Kidney (tissue), 14 donors: ENCODE measurements around the gene LDHB. TPM values are rescaled to one million over a fixed set of nuclear protein-coding genes. Genes with fewer than 3 reads are reported as not detected.

Experiments used
- DNase-seq, 5 donors: peaks; one replicate each; pipeline ENCODE4 v3.0.0-alpha.2; 2013 to 2020
- FAIRE-seq: peaks from 2 replicates; lab custom pipeline; 2012; peaks lifted over from hg19 to GRCh38; lab: Jason Lieb, UNC
- H3K27ac ChIP-seq, 2 donors: one replicate each; pipeline ENCODE4 v1.7.0; 2013; ENCODE audit warnings: low read depth in 2 of 2, low read length in 2 of 2, inconsistent platforms in 1 of 2
- H3K27me3 ChIP-seq: one replicate; pipeline ENCODE4 v1.7.1; 2013; ENCODE audit warnings: low read length, inconsistent platforms; ENCODE audit not compliant: control insufficient read depth, insufficient read depth
- H3K36me3 ChIP-seq, 3 donors: one replicate each; pipeline versions ENCODE4 v1.7.0 to v1.7.1; 2013; ENCODE audit warnings: low read length in 3 of 3, control low read depth in 1 of 3, inconsistent platforms in 1 of 3; ENCODE audit not compliant: insufficient read depth in 3 of 3, control insufficient read depth in 2 of 3
- H3K4me1 ChIP-seq, 3 donors: one replicate each; pipeline versions ENCODE4 v1.7.0 to v1.7.1; 2013; ENCODE audit warnings: low read length in 3 of 3, inconsistent platforms in 1 of 3, low read depth in 1 of 3; ENCODE audit not compliant: control insufficient read depth in 2 of 3, insufficient read depth in 2 of 3
- H3K4me3 ChIP-seq, 3 donors: one replicate each; pipeline versions ENCODE4 v1.7.0 to v1.8.1; 2013; ENCODE audit warnings: low read length in 3 of 3, control low read depth in 1 of 3, inconsistent platforms in 1 of 3
- H3K9ac ChIP-seq, 3 donors: one replicate each; pipeline versions ENCODE4 v1.7.0 to v1.7.1; 2013; ENCODE audit warnings: low read length in 3 of 3, control low read depth in 1 of 3, inconsistent platforms in 1 of 3
- H3K9me3 ChIP-seq, 3 donors: one replicate each; pipeline versions ENCODE4 v1.7.0 to v1.7.1; 2013; ENCODE audit warnings: low read length in 3 of 3, control low read depth in 1 of 3, inconsistent platforms in 1 of 3; ENCODE audit not compliant: control insufficient read depth in 2 of 3, insufficient read depth in 1 of 3
- CTCF ChIP-seq: IDR thresholded peaks from 3 replicates; pipeline ENCODE4 v1.5.1; 2012; ENCODE audit warnings: mild to moderate bottlenecking, moderate library complexity, borderline replicate concordance; ENCODE audit not compliant: insufficient read depth; ENCODE audit errors: extremely low read depth
- intact Hi-C: fragments of 100-400 bp; cut with DNase I; formaldehyde crosslinking; loops from one replicate; pipeline ENCODE4 v1.11.1; 2022
- polyA plus RNA-seq: library from polyadenylated mRNA; stranded (reverse); fragments of 350-450 nt; fragmentation: Illumina TruSeq; extraction: RNeasy Lipid Tissue Mini Kit (QIAGEN cat#74804); gene quantifications from one replicate; pipeline ENCODE4 v1.2.3, GENCODE V29; 2014; ENCODE audit warnings: low read depth, low replicate concordance; ENCODE audit not compliant: insufficient read depth
- total RNA-seq: library from RNA; stranded (reverse); fragmentation: NEBNext Ultra II Directional; extraction: Animal tissue kit (Norgen Biotek cat#: 25700); gene quantifications from one replicate; pipeline ENCODE4 v1.2.1, GENCODE V29; 2021
- donor health status: control.
- donor health status: control.
- donor health status: control.
- donor health status: control.
- donor health status: control.
- donor health status: DM: yes; HTN: yes; CAD: no.
- donor health status: Normal renal cell carcinoma (clear cell type).

LDHB gene
- total and polyA plus RNA-seq, 2 donors from 2014 or later, result 1,158 to 2,485 TPM

- Histone ChIP-seq H3K4me3 (no peak overlapping the region), H3K27me3 (no peaks in the 10 kb centered on the region), H3K27ac (no peak overlapping the region), H3K9ac (no peak overlapping the region), H3K36me3 (no peaks in the 10 kb centered on the region), H3K9me3 (no peaks in the 10 kb centered on the region), H3K4me1 (no peaks in the 10 kb centered on the region)
- no peak for DNase-seq
- no peak for FAIRE-seq
- intact Hi-C loops, result no loop called here
- no peak for TF ChIP-seq CTCF
These were observed 51.5 kb downstream of the LDHB start for GRCh38 chr12:21606175-21606574.

- Histone ChIP-seq H3K27me3 (no peaks in the 10 kb centered on the region), H3K27ac (no peak within 1 kb of the TSS), H3K4me1 (no peaks in the 10 kb centered on the region), H3K4me3 (no peak within 1 kb of the TSS), H3K9ac (no peak within 1 kb of the TSS), H3K36me3 (no peaks in the 10 kb centered on the region), H3K9me3 (no peaks in the 10 kb centered on the region)
- intact Hi-C loops, result no loop called here
- FAIRE-seq (no peak), DNase-seq (no peak)
- TF ChIP-seq CTCF, result no peak
These were observed 53.2 kb downstream of the LDHB start, which contains the start of gene GYS2 for GRCh38 chr12:21604245-21605101. Gene GYS2 (minus strand): TSS chr12:21604847. CDS start chr12:21604592, 255 bp downstream.

GRCh38 chr12:21602774-21603173 is 54.9 kb downstream of the LDHB start:
- no peaks in the 10 kb centered on the region for H3K9me3 ChIP-seq
- H3K4me1 ChIP-seq, result no peaks in the 10 kb centered on the region
- H3K27ac ChIP-seq, result no peak overlapping the region
- no peak for TF ChIP-seq CTCF
- no peak overlapping the region for H3K9ac ChIP-seq
- intact Hi-C loops, result no loop called here
- no peaks in the 10 kb centered on the region for H3K36me3 ChIP-seq
- no peak for FAIRE-seq
- no peak overlapping the region for H3K4me3 ChIP-seq
- no peak for DNase-seq
- no peaks in the 10 kb centered on the region for H3K27me3 ChIP-seq
